Neural crest cell (in vitro differentiated cells): Measurements from ENCODE around the gene PIGZ. TPM values are rescaled to one million over a fixed set of nuclear protein-coding genes. Genes with fewer than 3 reads are reported as not detected.

Source experiments
- DNase-seq: peaks from one replicate; pipeline ENCODE4 v3.0.0; 2021; ENCODE audit warnings: low read depth, mixed read lengths, low spot score
- H3K27ac Mint-ChIP-seq: one replicate; pipeline ENCODE4 v1.8.0; 2021; ENCODE audit warnings: mild to moderate bottlenecking, mixed read lengths; ENCODE audit not compliant: unreplicated experiment
- H3K27me3 Mint-ChIP-seq: 2 replicates; pipeline ENCODE4 v1.8.0; 2021; ENCODE audit warnings: low read depth, mild to moderate bottlenecking, mixed read lengths
- H3K36me3 Mint-ChIP-seq: 2 replicates; pipeline ENCODE4 v1.8.0; 2021; ENCODE audit warnings: low read depth, mild to moderate bottlenecking, mixed read lengths
- H3K4me1 Mint-ChIP-seq: 2 replicates; pipeline ENCODE4 v1.8.0; 2021; ENCODE audit warnings: mixed read lengths
- H3K4me3 Mint-ChIP-seq: one replicate; pipeline ENCODE4 v1.8.0; 2021; ENCODE audit warnings: mild to moderate bottlenecking, mixed read lengths
- H3K9me3 Mint-ChIP-seq: 2 replicates; pipeline ENCODE4 v1.8.0; 2021; ENCODE audit warnings: mixed read lengths
- CTCF ChIP-seq: fragments of 200-600 bp; sonication (generic); conservative IDR thresholded peaks from 2 replicates; pipeline ENCODE4 v1.5.0; 2021; ENCODE audit warnings: antibody characterized with exemption, mild to moderate bottlenecking
- total RNA-seq: library from RNA; stranded (reverse); gene quantifications from 2 replicates; pipeline ENCODE4 v1.2.1, GENCODE V29; 2021

Gene PIGZ
- total RNA-seq, 1 donor from 2014 or later: 1.9 TPM

GRCh38 chr3:196966526-196967401, 1.9 kb downstream of the PIGZ start:
- Mint-ChIP-seq H3K4me3 (peak overlapping the region; percentile 19), H3K27me3 (peaks cover 48% of the 10 kb centered on the region), H3K36me3 (peaks cover 2% of the 10 kb centered on the region), H3K9me3 (no peaks in the 10 kb centered on the region), H3K4me1 (peaks cover 5% of the 10 kb centered on the region), H3K27ac (no peak overlapping the region)
- DNase-seq: no peak
- no peak for TF ChIP-seq CTCF

DNA sequence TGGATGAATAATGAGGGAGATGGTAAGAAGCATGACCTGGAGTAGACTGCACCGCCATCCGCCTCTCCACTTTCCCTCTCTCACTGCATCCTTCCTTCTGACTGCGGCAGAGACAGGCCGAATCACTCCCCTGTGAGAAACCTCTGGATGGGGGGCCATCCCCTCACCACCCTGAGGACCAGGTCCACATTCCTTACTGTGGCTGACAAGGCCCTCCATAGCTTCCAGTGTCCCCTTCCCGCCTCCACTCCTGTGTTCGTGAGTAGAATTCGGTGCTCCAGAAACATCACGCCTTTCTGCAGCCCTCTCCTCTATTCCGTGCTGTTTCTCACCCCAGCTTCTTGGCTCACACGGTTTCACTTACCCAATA, 2.8 kb downstream of the PIGZ start:
- no peak overlapping the region for H3K4me3 Mint-ChIP-seq

DNA sequence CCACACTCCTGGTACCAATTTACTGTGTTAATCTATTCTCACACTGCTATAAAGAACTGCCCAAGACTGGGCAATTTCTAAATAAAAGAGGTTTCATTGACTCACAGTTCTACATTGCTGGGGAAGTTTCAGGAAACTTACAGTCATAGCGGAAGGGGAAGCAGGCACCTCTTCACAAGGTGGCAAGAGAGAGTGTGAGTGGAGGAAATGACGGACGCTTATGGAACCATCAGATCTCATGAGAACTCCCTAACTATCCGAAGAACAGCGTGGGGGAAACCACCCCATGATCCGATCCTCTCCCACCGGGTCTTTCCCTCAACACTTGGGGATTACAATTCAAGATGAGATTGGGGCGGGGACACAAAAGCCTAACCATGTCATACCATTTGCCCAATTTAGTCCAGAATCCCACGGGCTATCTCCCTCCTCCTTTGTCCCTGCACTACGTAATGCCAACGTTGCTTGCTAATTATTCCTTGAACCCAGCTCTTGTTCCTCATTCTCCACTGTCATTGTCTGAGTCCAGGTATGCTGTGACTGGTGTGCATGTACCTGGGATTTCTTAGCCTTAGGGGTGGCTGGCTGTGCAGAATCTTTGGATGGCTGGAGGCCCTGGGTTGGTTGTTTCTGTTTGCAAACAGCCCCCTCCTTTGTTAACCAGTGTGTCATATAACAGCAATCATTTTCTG, 3.4 kb downstream of the PIGZ start:
- Mint-ChIP-seq H3K27ac (no peak overlapping the region), H3K27me3 (peaks cover 34% of the 10 kb centered on the region), H3K36me3 (no peaks in the 10 kb centered on the region), H3K4me1 (peaks cover 5% of the 10 kb centered on the region), H3K9me3 (no peaks in the 10 kb centered on the region), H3K4me3 (peak overlapping the region; percentile 31)
- no peak for DNase-seq
- no peak for TF ChIP-seq CTCF

More for the DNA sequence above, 2.8 kb downstream of the PIGZ start:
- H3K36me3 Mint-ChIP-seq: no peaks in the 10 kb centered on the region
- H3K9me3 Mint-ChIP-seq: no peaks in the 10 kb centered on the region
- TF ChIP-seq CTCF: no peak
- H3K4me1 Mint-ChIP-seq: peaks cover 5% of the 10 kb centered on the region
- no peak for DNase-seq
- peaks cover 40% of the 10 kb centered on the region for H3K27me3 Mint-ChIP-seq
- no peak overlapping the region for H3K27ac Mint-ChIP-seq

GRCh38 chr3:196963631-196963953, 5.0 kb downstream of the PIGZ start:
- Mint-ChIP-seq H3K36me3 (no peaks in the 10 kb centered on the region), H3K9me3 (no peaks in the 10 kb centered on the region), H3K27me3 (peaks cover 31% of the 10 kb centered on the region), H3K4me3 (no peak overlapping the region), H3K4me1 (peaks cover 5% of the 10 kb centered on the region), H3K27ac (no peak overlapping the region)
- no peak for DNase-seq
- TF ChIP-seq CTCF: no peak

- Mint-ChIP-seq H3K36me3 (no peaks in the 10 kb centered on the region), H3K27ac (no peak overlapping the region), H3K4me1 (peaks cover 5% of the 10 kb centered on the region), H3K27me3 (peaks cover 29% of the 10 kb centered on the region), H3K4me3 (no peak overlapping the region), H3K9me3 (no peaks in the 10 kb centered on the region)
- no peak for DNase-seq
- TF ChIP-seq CTCF: no peak
Observed at GRCh38 chr3:196962930-196963630, 5.6 kb downstream of the PIGZ start.
